ENCODE data around the gene AVPI1.

DNA sequence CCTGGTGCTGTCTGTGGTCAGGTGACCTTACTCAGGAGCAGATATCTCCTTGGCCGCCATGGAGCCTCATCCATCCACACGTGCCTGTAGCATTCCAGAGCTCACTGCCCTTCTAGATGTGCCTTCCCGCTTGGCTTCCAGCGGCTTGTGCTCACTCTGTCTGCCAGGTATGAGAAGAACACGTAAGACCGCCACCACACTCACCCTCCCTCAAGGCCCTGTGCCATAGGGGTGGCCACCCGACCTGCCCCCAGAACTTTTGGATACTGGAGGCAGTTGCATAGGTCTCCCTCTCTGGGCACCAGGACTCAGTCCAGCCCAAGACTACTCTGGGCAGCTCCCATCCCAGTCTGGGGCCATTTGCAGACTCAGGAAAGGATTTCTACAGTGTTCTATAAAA is 30.6 kb upstream of the AVPI1 start:
- TF ChIP-seq MYNN (tag by site-specific recombination; IDR thresholded peaks at IDR 0.05; ENCODE audit: borderline replicate concordance) (no peak), ZNF184 (tag by site-specific recombination; IDR thresholded peaks at IDR 0.05) (no peak), ZNF239 (tag by site-specific recombination; IDR thresholded peaks at IDR 0.05) (no peak), ZBTB11 (tag by site-specific recombination; conservative IDR thresholded peaks at IDR 0.05; ENCODE audit: low read depth) (no peak), ZNF214 (tag by site-specific recombination; IDR thresholded peaks at IDR 0.05; ENCODE audit: borderline replicate concordance) (no peak), ZNF664 (tag by site-specific recombination; IDR thresholded peaks at IDR 0.05) (no peak), ZNF311 (tag by site-specific recombination; IDR thresholded peaks at IDR 0.05; ENCODE audit: borderline replicate concordance) (no peak), ZNF670 (tag by site-specific recombination; IDR thresholded peaks at IDR 0.05; ENCODE audit: low read depth) (no peak)
- TF ChIP-seq, protein P1, sequence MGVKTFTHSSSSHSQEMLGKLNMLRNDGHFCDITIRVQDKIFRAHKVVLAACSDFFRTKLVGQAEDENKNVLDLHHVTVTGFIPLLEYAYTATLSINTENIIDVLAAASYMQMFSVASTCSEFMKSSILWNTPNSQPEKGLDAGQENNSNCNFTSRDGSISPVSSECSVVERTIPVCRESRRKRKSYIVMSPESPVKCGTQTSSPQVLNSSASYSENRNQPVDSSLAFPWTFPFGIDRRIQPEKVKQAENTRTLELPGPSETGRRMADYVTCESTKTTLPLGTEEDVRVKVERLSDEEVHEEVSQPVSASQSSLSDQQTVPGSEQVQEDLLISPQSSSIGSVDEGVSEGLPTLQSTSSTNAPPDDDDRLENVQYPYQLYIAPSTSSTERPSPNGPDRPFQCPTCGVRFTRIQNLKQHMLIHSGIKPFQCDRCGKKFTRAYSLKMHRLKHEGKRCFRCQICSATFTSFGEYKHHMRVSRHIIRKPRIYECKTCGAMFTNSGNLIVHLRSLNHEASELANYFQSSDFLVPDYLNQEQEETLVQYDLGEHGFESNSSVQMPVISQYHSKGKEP (tag by site-specific recombination; IDR thresholded peaks at IDR 0.05) = no peak
- TF ChIP-seq, protein P2, sequence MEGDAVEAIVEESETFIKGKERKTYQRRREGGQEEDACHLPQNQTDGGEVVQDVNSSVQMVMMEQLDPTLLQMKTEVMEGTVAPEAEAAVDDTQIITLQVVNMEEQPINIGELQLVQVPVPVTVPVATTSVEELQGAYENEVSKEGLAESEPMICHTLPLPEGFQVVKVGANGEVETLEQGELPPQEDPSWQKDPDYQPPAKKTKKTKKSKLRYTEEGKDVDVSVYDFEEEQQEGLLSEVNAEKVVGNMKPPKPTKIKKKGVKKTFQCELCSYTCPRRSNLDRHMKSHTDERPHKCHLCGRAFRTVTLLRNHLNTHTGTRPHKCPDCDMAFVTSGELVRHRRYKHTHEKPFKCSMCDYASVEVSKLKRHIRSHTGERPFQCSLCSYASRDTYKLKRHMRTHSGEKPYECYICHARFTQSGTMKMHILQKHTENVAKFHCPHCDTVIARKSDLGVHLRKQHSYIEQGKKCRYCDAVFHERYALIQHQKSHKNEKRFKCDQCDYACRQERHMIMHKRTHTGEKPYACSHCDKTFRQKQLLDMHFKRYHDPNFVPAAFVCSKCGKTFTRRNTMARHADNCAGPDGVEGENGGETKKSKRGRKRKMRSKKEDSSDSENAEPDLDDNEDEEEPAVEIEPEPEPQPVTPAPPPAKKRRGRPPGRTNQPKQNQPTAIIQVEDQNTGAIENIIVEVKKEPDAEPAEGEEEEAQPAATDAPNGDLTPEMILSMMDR (tag by site-specific recombination; IDR thresholded peaks at IDR 0.05) = no peak
- TF ChIP-seq, protein P3, sequence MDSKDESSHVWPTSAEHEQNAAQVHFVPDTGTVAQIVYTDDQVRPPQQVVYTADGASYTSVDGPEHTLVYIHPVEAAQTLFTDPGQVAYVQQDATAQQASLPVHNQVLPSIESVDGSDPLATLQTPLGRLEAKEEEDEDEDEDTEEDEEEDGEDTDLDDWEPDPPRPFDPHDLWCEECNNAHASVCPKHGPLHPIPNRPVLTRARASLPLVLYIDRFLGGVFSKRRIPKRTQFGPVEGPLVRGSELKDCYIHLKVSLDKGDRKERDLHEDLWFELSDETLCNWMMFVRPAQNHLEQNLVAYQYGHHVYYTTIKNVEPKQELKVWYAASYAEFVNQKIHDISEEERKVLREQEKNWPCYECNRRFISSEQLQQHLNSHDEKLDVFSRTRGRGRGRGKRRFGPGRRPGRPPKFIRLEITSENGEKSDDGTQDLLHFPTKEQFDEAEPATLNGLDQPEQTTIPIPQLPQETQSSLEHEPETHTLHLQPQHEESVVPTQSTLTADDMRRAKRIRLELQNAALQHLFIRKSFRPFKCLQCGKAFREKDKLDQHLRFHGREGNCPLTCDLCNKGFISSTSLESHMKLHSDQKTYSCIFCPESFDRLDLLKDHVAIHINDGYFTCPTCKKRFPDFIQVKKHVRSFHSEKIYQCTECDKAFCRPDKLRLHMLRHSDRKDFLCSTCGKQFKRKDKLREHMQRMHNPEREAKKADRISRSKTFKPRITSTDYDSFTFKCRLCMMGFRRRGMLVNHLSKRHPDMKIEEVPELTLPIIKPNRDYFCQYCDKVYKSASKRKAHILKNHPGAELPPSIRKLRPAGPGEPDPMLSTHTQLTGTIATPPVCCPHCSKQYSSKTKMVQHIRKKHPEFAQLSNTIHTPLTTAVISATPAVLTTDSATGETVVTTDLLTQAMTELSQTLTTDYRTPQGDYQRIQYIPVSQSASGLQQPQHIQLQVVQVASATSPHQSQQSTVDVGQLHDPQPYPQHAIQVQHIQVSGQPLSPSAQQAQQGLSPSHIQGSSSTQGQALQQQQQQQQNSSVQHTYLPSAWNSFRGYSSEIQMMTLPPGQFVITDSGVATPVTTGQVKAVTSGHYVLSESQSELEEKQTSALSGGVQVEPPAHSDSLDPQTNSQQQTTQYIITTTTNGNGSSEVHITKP (tag by site-specific recombination; IDR thresholded peaks at IDR 0.05) = no peak

Measured in HEK293 (cell line).